IMR-90 (cell line): Measurements from ENCODE around the gene ZG16. TPM values are rescaled to one million over a fixed set of nuclear protein-coding genes. Genes with fewer than 3 reads are reported as not detected.

Experiments
- ATAC-seq: fragments of 200-7000 bp; cut with Tn5 transposase; 2 replicates; pipeline ENCODE4 v1.9.1; 2020; ENCODE audit warnings: low read depth, mild to moderate bottlenecking, moderate library complexity
- BruUV-seq: library from RNA; stranded (reverse); fragments of 400-500 nt; replicated peaks from 2 replicates; lab custom pipeline; 2021; lab: Mats Ljungman, UMichigan
- CTCF ChIA-PET: fragments of 300-600 bp; formaldehyde crosslinking; extraction: SDS; loops from one replicate; lab custom pipeline; 2021; ENCODE audit warnings: antibody characterized with exemption; lab: Yijun Ruan, JAX
- POLR2A ChIA-PET: fragments of 300-600 bp; sonication (Branson Sonifier 250); formaldehyde crosslinking; loops from one replicate; lab custom pipeline; 2022; ENCODE audit warnings: antibody characterized with exemption; ENCODE audit not compliant: unreplicated experiment; lab: Charles Lee
- DNase-seq: peaks from one replicate; pipeline ENCODE4 v3.0.0; 2013
- H2AFZ ChIP-seq: replicated peaks from 2 replicates; pipeline ENCODE3; 2013; ENCODE audit warnings: low read length, mild to moderate bottlenecking; ENCODE audit not compliant: poor library complexity
- H2AK5ac ChIP-seq: 2 replicates; pipeline ENCODE4 v1.6.1; 2013; ENCODE audit warnings: low read depth, low read length, inconsistent platforms
- H2AK9ac ChIP-seq: replicated peaks from 2 replicates; pipeline ENCODE3; 2013; ENCODE audit warnings: mild to moderate bottlenecking, low read depth, low read length, moderate library complexity; ENCODE audit not compliant: poor library complexity
- H2BK120ac ChIP-seq: 2 replicates; pipeline ENCODE4 v1.6.1; 2013; ENCODE audit warnings: low read depth, low read length, inconsistent platforms
- H2BK15ac ChIP-seq: 3 replicates; pipeline ENCODE4 v1.6.1; 2013; ENCODE audit warnings: low read depth, low read length, inconsistent platforms
- H2BK20ac ChIP-seq: 2 replicates; pipeline ENCODE4 v1.6.1; 2013; ENCODE audit warnings: low read depth, mild to moderate bottlenecking, inconsistent platforms, low read length, moderate library complexity
- H2BK5ac ChIP-seq: 2 replicates; pipeline ENCODE4 v1.6.1; 2013; ENCODE audit warnings: mild to moderate bottlenecking, low read depth, low read length, inconsistent platforms; ENCODE audit not compliant: poor library complexity, severe bottlenecking
- H3K14ac ChIP-seq: replicated peaks from 2 replicates; pipeline ENCODE4 v1.6.1; 2013; ENCODE audit warnings: low read depth, low read length, inconsistent platforms
- H3K18ac ChIP-seq: 2 replicates; pipeline ENCODE4 v1.6.1; 2013; ENCODE audit warnings: low read depth, low read length, control low read depth
- H3K23ac ChIP-seq: 2 replicates; pipeline ENCODE4 v1.6.1; 2013; ENCODE audit warnings: low read depth, low read length, inconsistent platforms
- H3K27ac ChIP-seq: 2 replicates; pipeline ENCODE4 v1.5.1; 2013; ENCODE audit warnings: mild to moderate bottlenecking, control low read depth, low read length; ENCODE audit not compliant: insufficient read depth
- H3K27me3 ChIP-seq: 2 replicates; pipeline ENCODE4 v1.6.1; 2013; ENCODE audit warnings: low read length; ENCODE audit not compliant: control insufficient read depth, insufficient read depth
- H3K36me3 ChIP-seq: 2 replicates; pipeline ENCODE4 v1.6.1; 2013; ENCODE audit warnings: low read length, mixed read lengths; ENCODE audit not compliant: control insufficient read depth, insufficient read depth
- H3K4ac ChIP-seq: 2 replicates; pipeline ENCODE4 v1.6.1; 2013; ENCODE audit warnings: low read depth, low read length, inconsistent platforms
- H3K4me1 ChIP-seq: 2 replicates; pipeline ENCODE4 v1.6.1; 2013; ENCODE audit warnings: low read length, mixed read lengths; ENCODE audit not compliant: control insufficient read depth, insufficient read depth
- H3K4me2 ChIP-seq: 2 replicates; pipeline ENCODE4 v1.6.1; 2013; ENCODE audit warnings: low read depth, mild to moderate bottlenecking, control low read depth, low read length, moderate library complexity
- H3K4me3 ChIP-seq: 2 replicates; pipeline ENCODE4 v1.5.1; 2013; ENCODE audit warnings: low read depth, mild to moderate bottlenecking, control low read depth, low read length, moderate library complexity; ENCODE audit not compliant: insufficient read depth
- H3K56ac ChIP-seq: 2 replicates; pipeline ENCODE4 v1.6.1; 2013; ENCODE audit warnings: low read length, inconsistent platforms; ENCODE audit not compliant: insufficient read depth; ENCODE audit errors: extremely low read depth
- H3K79me1 ChIP-seq, 2 experiments: 2 replicates each; pipeline ENCODE4 v1.6.1; 2013; ENCODE audit warnings: low read length in 2 of 2, inconsistent platforms in 1 of 2, low read depth in 1 of 2
- H3K9ac ChIP-seq: 2 replicates; pipeline ENCODE4 v1.6.1; 2013; ENCODE audit warnings: low read depth, low read length, control low read depth
- H3K9me1 ChIP-seq: 2 replicates; pipeline ENCODE4 v1.6.1; 2013; ENCODE audit warnings: low read length, inconsistent platforms; ENCODE audit not compliant: insufficient read depth
- H3K9me3 ChIP-seq: 2 replicates; pipeline ENCODE4 v1.6.1; 2013; ENCODE audit warnings: low read length; ENCODE audit not compliant: control insufficient read depth, insufficient read depth
- H4K20me1 ChIP-seq: 2 replicates; pipeline ENCODE4 v1.6.1; 2013; ENCODE audit warnings: low read length, inconsistent platforms; ENCODE audit not compliant: insufficient read depth
- H4K5ac ChIP-seq: 2 replicates; pipeline ENCODE4 v1.6.1; 2013; ENCODE audit warnings: mild to moderate bottlenecking, low read depth, low read length, control low read depth
- H4K8ac ChIP-seq, 2 experiments: 2 replicates each; pipeline ENCODE4 v1.6.1; 2013; ENCODE audit warnings: low read depth in 2 of 2, low read length in 2 of 2, control low read depth in 1 of 2, inconsistent platforms in 1 of 2
- H4K91ac ChIP-seq: 2 replicates; pipeline ENCODE4 v1.6.1; 2013; ENCODE audit warnings: low read depth, low read length, inconsistent platforms; ENCODE audit not compliant: insufficient read depth
- BHLHE40 ChIP-seq: fragments of 150-350 bp; IDR thresholded peaks from 2 replicates; pipeline ENCODE4 v1.6.1; 2016; ENCODE audit warnings: mild to moderate bottlenecking, low read depth, low read length
- CEBPB ChIP-seq: IDR thresholded peaks from 2 replicates; pipeline ENCODE4 v1.6.1; 2012; ENCODE audit warnings: low read depth, low read length, improper control_type of control experiment
- CHD1 ChIP-seq: IDR thresholded peaks from 2 replicates; pipeline ENCODE4 v1.6.1; 2012; ENCODE audit warnings: low read depth, low read length, improper control_type of control experiment
- CTCF ChIP-seq: conservative IDR thresholded peaks from 2 replicates; pipeline ENCODE4 v1.5.1; 2012; ENCODE audit warnings: mild to moderate bottlenecking, low read depth, low read length, improper control_type of control experiment
- MAZ ChIP-seq: IDR thresholded peaks from 2 replicates; pipeline ENCODE4 v1.6.1; 2012; ENCODE audit warnings: low read depth, mild to moderate bottlenecking, low read length, improper control_type of control experiment, moderate library complexity, borderline replicate concordance
- MXI1 ChIP-seq: IDR thresholded peaks from 2 replicates; pipeline ENCODE4 v1.6.1; 2012; ENCODE audit warnings: low read depth, mild to moderate bottlenecking, low read length, moderate library complexity, borderline replicate concordance
- NFE2L2 ChIP-seq: fragments of 150-350 bp; IDR thresholded peaks from 2 replicates; pipeline ENCODE4 v1.6.1; 2016; ENCODE audit warnings: low read depth, mild to moderate bottlenecking, low read length
- POLR2A ChIP-seq: IDR thresholded peaks from 2 replicates; pipeline ENCODE4 v1.6.1; 2012; ENCODE audit warnings: mild to moderate bottlenecking, low read depth, low read length
- RAD21 ChIP-seq: IDR thresholded peaks from 2 replicates; pipeline ENCODE4 v1.6.1; 2012; ENCODE audit warnings: low read length, improper control_type of control experiment
- RCOR1 ChIP-seq: IDR thresholded peaks from 2 replicates; pipeline ENCODE4 v1.6.1; 2012; ENCODE audit warnings: mild to moderate bottlenecking, low read length, improper control_type of control experiment; ENCODE audit not compliant: insufficient replicate concordance
- RFX5 ChIP-seq: IDR thresholded peaks from 2 replicates; pipeline ENCODE4 v1.8.0; 2012; ENCODE audit warnings: low read depth, mild to moderate bottlenecking, low read length, moderate library complexity
- SMC3 ChIP-seq: fragments of 150-350 bp; IDR thresholded peaks from 2 replicates; pipeline ENCODE4 v1.6.1; 2016; ENCODE audit warnings: low read depth, mild to moderate bottlenecking, antibody characterized with exemption, low read length, moderate library complexity
- WGBS, 2 experiments: methylation state at CpG; one replicate each; pipeline versions ENCODE4 v1.1.5 to v1.1.7; 2013; ENCODE audit warnings: missing lambda C conversion rate in 2 of 2; ENCODE audit not compliant: insufficient read length in 1 of 2; ENCODE audit errors: extremely low coverage in 2 of 2; 5-methylcytosine and 5-hydroxymethylcytosine counted together
- dilution Hi-C: fragments of 300-500 bp; cut with HindIII; formaldehyde crosslinking; loops from one replicate; pipeline ENCODE4 v1.14.3; 2018; ENCODE audit warnings: low sequenced_read_pairs; ENCODE audit not compliant: unreplicated experiment
- in situ Hi-C: fragments of 300-500 bp; cut with MboI; formaldehyde crosslinking; loops from 3 replicates; pipeline ENCODE4 v1.14.3; 2019; ENCODE audit warnings: low sequenced_read_pairs, inconsistent platforms, mixed read lengths
- intact Hi-C: fragments of 100-400 bp; cut with micrococcal nuclease; formaldehyde crosslinking; loops from 2 replicates; pipeline ENCODE4 v1.10.0; 2022
- polyA plus RNA-seq, 3 experiments: library from polyadenylated mRNA; depleted of rRNA; stranded (reverse); fragments of >200 nt; gene quantifications; 2 replicates each; pipeline ENCODE4 v1.2.3, GENCODE V29; 2012; ENCODE audit warnings: low replicate concordance in 1 of 3
- total RNA-seq: library from RNA; depleted of rRNA; stranded (reverse); fragments of >200 nt; gene quantifications from 2 replicates; pipeline ENCODE4 v1.2.3, GENCODE V29; 2012
- TF ChIP-seq, protein P1 (sequence below): fragments of 150-350 bp; IDR thresholded peaks from 2 replicates; pipeline ENCODE4 v1.6.1; 2016; ENCODE audit warnings: low read depth, mild to moderate bottlenecking, low read length, moderate library complexity, borderline replicate concordance
- TF ChIP-seq, protein P2 (sequence below): fragments of 150-350 bp; IDR thresholded peaks from 2 replicates; pipeline ENCODE4 v1.6.1; 2017; ENCODE audit warnings: mild to moderate bottlenecking, antibody characterized with exemption, low read length, low read depth

Gene ZG16
- total and polyA plus RNA-seq, 2 of the 4 experiments (the other 2 are of a cell fraction): not detected

DNA sequence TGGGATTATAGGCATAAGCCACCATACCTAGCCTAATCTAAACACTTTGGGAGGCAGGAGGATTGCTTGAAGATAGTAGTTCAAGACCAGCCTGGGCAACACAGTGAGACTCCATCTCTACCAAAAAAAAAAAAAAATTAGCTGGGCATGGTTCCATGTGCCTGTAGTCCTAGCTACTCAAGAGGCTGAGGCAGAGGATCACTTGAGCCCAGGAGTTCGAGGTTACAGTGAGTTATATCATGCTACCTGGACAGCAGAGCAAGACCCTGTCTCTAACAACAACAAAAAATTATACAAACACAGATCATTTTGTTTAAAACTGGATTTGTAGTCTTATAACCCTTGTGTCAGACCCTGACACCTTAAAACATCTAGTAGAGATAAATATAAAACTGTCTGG, 24.5 kb upstream of the ZG16 start:
- no peak for DNase-seq
- in situ Hi-C loops: no loop called here
- dilution Hi-C loops: no loop called here
- no peak overlapping the region for H3K27ac ChIP-seq
- H3K14ac ChIP-seq: no peak overlapping the region
- H2BK5ac ChIP-seq: no peak overlapping the region
- no peaks in the 10 kb centered on the region for H3K9me3 ChIP-seq
- no peak overlapping the region for H3K56ac ChIP-seq
- no peak overlapping the region for H2BK15ac ChIP-seq
- no peak overlapping the region for H3K18ac ChIP-seq
- no peak overlapping the region for H3K23ac ChIP-seq
- ChIA-PET CTCF (interaction anchor here (0.6 to 1.8 kb wide), 2 partner anchors 24 to 410 kb away, joined by 4 to 6 read pairs; no protein-coding TSS in a partner anchor), POLR2A (no interaction called here)
- H3K4me1 ChIP-seq: no peaks in the 10 kb centered on the region; the same call in 1 of the 2 replicates
- H3K9me1 ChIP-seq: no peaks in the 10 kb centered on the region
- intact Hi-C loops: no loop called here
- H2AK9ac ChIP-seq: no peak overlapping the region
- H3K4me3 ChIP-seq: no peak overlapping the region
- no peak overlapping the region for H2AFZ ChIP-seq
- TF ChIP-seq RFX5 (no peak), MXI1 (no peak), RCOR1 (no peak), CTCF (no peak), MAZ (no peak), SMC3 (no peak), RAD21 (no peak), POLR2A (no peak), BHLHE40 (no peak), CEBPB (no peak), CHD1 (no peak), NFE2L2 (no peak)
- TF ChIP-seq, protein P1, sequence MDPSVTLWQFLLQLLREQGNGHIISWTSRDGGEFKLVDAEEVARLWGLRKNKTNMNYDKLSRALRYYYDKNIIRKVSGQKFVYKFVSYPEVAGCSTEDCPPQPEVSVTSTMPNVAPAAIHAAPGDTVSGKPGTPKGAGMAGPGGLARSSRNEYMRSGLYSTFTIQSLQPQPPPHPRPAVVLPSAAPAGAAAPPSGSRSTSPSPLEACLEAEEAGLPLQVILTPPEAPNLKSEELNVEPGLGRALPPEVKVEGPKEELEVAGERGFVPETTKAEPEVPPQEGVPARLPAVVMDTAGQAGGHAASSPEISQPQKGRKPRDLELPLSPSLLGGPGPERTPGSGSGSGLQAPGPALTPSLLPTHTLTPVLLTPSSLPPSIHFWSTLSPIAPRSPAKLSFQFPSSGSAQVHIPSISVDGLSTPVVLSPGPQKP: no peak
- TF ChIP-seq, protein P2, sequence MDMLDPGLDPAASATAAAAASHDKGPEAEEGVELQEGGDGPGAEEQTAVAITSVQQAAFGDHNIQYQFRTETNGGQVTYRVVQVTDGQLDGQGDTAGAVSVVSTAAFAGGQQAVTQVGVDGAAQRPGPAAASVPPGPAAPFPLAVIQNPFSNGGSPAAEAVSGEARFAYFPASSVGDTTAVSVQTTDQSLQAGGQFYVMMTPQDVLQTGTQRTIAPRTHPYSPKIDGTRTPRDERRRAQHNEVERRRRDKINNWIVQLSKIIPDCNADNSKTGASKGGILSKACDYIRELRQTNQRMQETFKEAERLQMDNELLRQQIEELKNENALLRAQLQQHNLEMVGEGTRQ: no peak
- H4K91ac ChIP-seq: no peak overlapping the region
- no peak overlapping the region for H4K5ac ChIP-seq
- H2BK20ac ChIP-seq: no peak overlapping the region
- H3K79me1 ChIP-seq: no peaks in the 10 kb centered on the region
- no peaks in the 10 kb centered on the region for H3K36me3 ChIP-seq
- H3K4ac ChIP-seq: no peak overlapping the region
- H2AK5ac ChIP-seq: no peak overlapping the region
- H3K4me2 ChIP-seq: no peak overlapping the region
- no TSS peak for BruUV-seq
- no peaks in the 10 kb centered on the region for H4K20me1 ChIP-seq
- no peak overlapping the region for H2BK120ac ChIP-seq
- H3K27me3 ChIP-seq: no peaks in the 10 kb centered on the region
- no peak for ATAC-seq
- H3K9ac ChIP-seq: no peak overlapping the region
- WGBS, 2 experiments: no CpG with 5 or more reads among the region's 1 CpG
- no peak overlapping the region for H4K8ac ChIP-seq
